Fibroblast of skin of left biceps (primary cell): Measurements from ENCODE around the gene EXOC6B.
"Not testable (repeated sequence)": the region's sequence is repeated elsewhere in the genome, so short reads cannot be mapped to it uniquely, and the experiment has no call there.

Experiments
- DNase-seq, 2 experiments: peaks; one replicate each; pipeline ENCODE4 v3.0.0-alpha.2; 2013; ENCODE audit warnings: low read depth in 2 of 2

Gene EXOC6B

DNA sequence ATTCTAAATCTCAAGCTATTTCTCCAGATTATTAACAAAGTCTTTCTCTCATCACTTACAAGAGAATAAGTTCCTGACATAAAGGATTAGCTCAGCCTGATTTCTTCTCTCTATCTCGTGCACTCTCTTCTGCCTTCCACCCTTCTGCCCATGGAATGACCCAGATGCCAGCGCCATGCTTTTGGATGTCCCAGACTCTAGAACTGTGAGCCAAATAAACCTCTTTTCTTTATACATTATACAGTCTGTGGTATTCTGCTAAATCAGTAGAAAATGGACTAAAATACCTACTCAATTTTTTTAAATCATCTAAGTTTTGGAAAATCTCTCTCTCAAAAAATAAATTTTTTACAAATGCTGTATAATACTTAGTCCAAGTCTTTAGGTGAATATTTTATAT lies 218.6 kb downstream of the EXOC6B start:
- DNase-seq, result no peak

DNA sequence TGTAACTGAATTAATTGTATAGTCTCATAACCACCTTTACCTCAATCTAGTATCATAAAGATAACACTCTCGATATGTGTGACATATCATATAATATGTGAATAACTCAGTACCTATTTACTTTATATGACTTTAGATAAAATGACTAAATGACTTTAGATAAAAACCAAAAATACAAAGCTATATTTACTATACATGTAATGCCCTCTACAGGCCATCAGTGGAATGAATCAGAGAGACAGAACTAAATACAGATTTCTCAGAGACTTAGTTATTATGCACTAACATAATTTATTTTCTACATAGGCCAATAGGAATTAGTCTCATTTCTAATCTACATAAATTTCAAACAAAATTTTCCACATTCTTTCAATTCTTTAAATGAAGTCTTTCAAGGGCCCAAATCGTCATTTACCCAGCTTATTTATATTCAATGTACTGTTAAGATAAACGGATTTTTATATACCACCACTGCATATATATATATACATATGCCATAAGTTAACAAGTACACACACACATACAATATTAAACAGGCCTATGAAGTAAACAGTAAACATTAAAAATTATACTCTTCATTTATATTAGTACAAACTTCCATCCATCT lies 219.9 kb downstream of the EXOC6B start:
- no peak for DNase-seq

DNA sequence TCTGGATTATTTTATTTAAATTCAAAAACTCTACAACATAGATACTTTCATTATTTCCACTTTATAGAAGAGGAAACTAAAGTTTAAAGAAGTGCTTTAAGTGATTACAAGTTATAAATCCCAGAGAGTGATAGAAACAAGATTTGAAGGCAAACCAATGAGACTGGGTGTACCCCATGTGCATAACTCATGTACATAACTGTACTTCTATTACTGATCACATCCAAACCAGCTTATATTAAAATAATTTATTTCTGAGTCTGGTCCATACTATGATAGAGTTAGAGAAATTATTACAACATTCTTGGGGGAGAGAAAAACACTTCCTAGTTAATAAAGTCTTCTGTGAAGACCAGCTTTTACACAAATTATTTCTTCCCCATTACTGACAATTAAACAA lies 221.4 kb downstream of the EXOC6B start:
- no peak for DNase-seq

DNA sequence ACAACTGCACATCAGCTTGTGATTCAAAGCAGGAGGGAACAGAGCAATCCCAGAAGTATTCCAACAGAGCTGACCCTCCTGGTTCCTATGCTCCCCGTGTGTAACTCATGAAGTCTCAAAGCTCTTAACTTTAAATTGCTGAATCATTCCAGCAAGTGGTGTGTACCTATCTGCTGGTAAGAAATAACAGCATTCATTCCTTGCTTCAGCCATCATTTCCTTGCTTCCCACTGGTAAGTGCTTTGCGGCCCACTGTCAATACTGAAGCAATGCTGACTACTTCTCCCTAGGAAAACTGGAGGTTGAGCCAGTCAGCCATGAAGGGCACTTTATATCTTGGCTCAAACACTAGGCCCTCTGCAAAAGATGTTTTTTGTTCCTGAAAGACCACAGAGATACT lies 222.4 kb downstream of the EXOC6B start:
- DNase-seq, result no peak

GRCh38 chr2:72602711-72603110 lies 223.1 kb downstream of the EXOC6B start:
- DNase-seq, result no peak

GRCh38 chr2:72602095-72602494 lies 223.7 kb downstream of the EXOC6B start:
- no peak for DNase-seq

DNA sequence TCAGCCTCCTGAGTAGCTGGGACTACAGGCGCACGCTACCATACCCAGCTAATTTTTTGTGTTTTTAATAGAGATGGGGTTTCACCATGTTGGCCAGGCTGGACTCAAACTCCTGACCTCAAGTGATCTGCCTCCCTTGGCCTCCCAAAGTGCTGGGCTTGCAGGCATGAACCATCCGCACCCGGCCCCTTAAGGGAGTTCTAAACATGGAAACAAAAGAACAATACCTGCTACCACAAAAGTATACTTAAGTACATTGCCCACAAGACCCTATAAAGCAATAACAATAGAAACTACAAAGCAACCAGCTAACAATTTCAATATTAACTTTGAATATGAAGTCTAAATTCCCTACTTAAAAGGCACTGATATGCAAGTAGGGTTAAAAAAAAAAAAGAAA lies 242.0 kb downstream of the EXOC6B start:
- not testable (repeated sequence) for DNase-seq

DNA sequence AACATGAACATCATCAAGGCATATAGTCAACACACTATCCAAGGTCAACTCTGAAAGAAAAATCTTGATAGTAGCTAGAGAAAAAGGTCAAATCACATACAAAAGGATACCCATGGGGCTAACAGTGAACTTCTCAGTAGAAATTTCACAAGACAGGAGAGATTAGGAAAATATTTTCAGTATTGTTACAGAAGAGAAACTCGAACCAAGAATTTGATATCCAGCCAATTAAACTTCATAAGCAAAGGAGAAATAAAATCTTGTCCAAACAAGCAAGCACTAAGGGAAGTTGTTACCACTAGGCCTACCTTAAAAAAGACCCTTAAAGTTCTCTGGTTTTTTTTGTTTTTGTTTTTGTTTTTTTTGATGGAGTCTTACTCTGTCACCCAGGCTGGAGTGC lies 242.5 kb downstream of the EXOC6B start:
- DNase-seq, result no peak

- no peak for DNase-seq
These were observed 244.2 kb downstream of the EXOC6B start for GRCh38 chr2:72581560-72582181.

DNA sequence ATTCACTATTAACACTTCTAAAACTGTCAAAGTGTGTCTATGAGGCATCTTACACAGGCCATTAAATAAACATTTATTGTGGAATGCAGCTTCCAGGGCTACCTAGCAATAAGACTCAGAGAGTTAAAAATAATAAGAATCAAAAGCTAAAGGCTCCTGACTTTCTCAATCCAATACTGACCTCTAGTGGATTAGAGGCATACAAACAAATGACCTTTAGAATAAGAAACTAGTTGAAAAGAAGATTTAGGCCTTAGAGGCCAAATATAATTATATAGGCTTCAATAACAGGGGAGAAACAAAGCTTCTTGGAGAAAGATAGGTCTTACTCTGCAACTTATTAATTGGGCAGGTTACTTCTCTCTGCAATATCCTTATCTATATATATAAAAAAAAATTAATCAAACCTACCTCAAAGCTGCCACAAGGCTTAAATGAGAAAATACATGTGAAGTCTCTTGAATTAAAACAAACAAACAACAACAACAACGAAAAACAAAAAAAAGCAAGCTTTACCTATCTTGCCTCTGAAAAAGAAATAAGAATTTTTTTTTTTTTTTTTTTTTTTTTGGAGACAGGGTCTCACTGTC lies 246.1 kb downstream of the EXOC6B start:
- peak in 1 of 2 experiments; percentile 21 for DNase-seq

- peak in 1 of 2 experiments; percentile 21 for DNase-seq
These were observed 249.0 kb downstream of the EXOC6B start for GRCh38 chr2:72576861-72577260.

DNA sequence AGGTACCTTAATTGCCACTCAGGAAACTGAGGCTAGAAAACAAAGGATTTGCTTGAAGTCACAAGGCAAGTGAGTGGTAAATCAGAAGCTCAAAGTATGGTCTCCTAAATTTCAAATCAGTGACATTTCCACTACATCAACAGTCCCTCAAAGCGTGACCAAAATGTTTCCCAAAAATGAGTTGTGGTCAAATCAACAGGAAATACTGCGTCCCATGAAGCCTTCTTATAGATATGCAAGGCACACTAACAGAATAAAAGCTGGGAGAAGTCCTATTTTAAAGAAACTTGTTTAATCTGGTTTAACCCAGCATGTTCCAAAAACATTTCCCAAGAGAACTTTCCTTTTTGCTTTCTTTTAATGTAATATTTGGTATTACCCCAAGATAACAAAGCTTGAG lies 249.4 kb downstream of the EXOC6B start:
- no peak for DNase-seq

DNA sequence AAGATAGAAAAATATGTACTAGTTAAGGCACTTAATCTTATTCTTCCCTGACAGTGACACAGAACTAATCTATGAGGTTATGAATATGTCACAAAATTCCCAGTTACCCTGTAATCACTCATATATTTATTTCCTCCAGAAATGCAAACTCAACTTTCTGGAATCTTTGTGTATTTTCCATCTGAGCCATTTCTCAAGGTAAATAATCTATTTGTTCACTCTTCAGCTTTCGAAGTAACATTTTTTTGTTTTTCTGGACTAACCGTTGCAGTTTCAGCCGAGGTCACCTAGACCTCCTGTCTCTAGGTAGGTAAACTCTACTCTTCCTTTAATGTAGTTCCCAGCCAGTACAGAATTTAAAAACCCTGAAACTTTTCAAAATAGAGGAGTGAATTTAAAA lies 250.9 kb downstream of the EXOC6B start:
- no peak for DNase-seq

GRCh38 chr2:72573232-72573631 lies 252.6 kb downstream of the EXOC6B start:
- DNase-seq, result no peak

DNA sequence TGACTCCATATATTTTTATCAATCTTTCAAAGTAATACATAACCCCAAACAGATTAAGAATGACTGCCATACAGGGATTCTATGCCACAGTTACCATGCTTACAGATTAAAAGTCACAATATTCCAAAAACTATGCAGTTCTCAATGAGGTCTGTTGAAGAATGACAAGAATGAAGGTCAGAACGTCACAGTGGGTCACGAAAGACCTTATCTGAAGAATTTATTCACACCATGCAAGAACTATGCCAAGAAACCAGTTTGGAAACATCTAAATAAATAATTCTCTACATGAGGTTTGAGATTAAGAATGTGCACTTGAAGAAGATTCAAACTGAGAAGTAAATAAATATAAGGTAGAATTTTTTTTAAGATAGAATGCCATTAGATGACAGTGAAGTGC lies 253.3 kb downstream of the EXOC6B start:
- no peak for DNase-seq

- no peak for DNase-seq
These were observed 255.4 kb downstream of the EXOC6B start for GRCh38 chr2:72570413-72570812.

DNA sequence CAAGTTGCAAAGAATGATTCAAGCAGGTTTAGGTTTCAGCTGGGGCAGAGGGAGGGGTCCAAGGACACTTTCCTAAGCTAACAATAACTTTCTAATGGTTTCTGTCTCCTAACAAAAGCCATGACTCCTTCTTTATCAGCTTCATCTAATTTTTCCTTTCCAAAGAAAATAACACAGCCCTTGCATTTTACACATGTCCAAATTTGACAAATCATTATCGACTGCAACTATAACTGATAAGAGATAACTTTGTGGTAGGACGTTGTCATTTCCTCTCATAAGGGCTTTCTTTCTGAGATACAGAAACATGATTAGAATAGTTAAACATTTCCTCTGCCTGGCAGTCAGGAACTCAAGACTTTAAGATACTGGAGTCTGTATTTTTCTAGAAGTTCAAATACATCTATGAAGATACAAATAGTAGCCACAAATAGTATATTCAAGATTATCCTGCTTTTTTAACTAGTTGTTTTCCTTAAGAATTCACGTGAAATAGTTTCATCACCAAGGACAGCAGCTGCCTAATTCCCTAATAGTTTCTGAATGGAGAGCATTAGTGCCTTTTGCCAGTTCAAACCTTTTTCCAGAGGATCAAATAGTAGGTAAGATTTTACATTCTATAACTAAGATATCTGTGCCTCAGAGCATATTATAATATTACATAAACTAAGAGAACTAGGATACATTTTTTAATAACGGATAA lies 263.2 kb downstream of the EXOC6B start:
- DNase-seq, result no peak

GRCh38 chr2:72561621-72562318 lies 264.1 kb downstream of the EXOC6B start:
- peak; percentile 49 to 53 for DNase-seq

DNA sequence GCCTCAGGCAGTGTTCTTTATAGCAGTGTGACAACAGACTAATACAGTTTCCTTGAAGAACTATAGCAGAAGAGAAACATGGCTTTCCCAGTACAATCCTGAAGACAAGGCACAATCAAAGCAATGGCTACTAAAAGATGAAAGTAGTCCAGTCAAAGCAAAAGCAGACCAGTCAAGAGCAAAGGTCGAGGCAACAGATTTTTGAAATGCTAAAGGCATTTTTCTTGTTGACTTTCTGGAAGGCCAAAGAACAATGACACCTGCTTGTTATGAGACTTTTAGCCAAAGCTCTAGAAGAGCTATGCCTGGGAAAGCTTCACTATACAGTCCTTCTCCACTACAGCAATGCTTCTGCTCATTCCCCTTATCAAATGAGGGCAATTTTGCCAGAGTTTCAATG lies 269.9 kb downstream of the EXOC6B start:
- DNase-seq, result no peak

DNA sequence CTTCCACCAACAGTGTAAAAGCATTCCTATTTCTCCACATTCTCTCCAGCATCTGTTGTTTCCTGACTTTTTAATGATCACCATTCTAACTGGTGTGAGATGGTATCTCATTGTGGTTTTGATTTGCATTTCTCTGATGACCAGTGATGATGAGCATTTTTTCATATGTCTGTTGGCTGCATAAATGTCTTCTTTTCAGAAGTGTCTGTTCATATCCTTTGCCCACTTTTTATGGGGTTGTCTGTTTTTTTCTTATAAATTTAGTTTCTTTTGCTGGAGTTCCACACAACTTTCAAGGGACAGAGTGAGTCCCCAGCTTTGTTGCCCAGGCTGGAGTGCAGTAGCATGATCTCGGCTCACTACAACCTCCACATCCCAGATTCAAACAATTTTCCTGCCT lies 270.5 kb downstream of the EXOC6B start:
- DNase-seq, result not testable (repeated sequence)

- not testable (repeated sequence) for DNase-seq
These were observed 270.9 kb downstream of the EXOC6B start for GRCh38 chr2:72554910-72555309.

GRCh38 chr2:72554381-72554780 lies 271.5 kb downstream of the EXOC6B start:
- no peak for DNase-seq
